Neural cell (in vitro differentiated cells): Measurements from ENCODE around the gene PAFAH2. TPM values are rescaled to one million over a fixed set of nuclear protein-coding genes. Genes with fewer than 3 reads are reported as not detected.

Source experiments
- H2AFZ ChIP-seq: fragments of 200-600, 300-800 bp; sonication (generic), shearing (Covaris generic); 2 replicates; pipeline ENCODE4 v1.6.0; 2014; ENCODE audit warnings: low read depth, mild to moderate bottlenecking, antibody characterized with exemption, low read length, moderate library complexity
- H3F3A ChIP-seq: fragments of 200-600 bp; shearing (Covaris generic); 2 replicates; pipeline ENCODE4 v1.6.1; 2016; ENCODE audit warnings: mild to moderate bottlenecking, moderate library complexity, mixed read lengths, antibody characterized with exemption, low read length; ENCODE audit not compliant: insufficient read depth, poor library complexity, severe bottlenecking
- H3K27ac ChIP-seq: fragments of 200-600, 300-800 bp; sonication (generic), shearing (Covaris generic); 2 replicates; pipeline ENCODE4 v1.5.1; 2014; ENCODE audit warnings: mild to moderate bottlenecking, low read length, moderate library complexity
- H3K27me3 ChIP-seq: fragments of 300-800, 200-600 bp; sonication (generic), shearing (Covaris generic); 2 replicates; pipeline ENCODE4 v1.6.0; 2014; ENCODE audit warnings: mild to moderate bottlenecking, low read depth, low read length, moderate library complexity; ENCODE audit not compliant: insufficient read depth
- H3K36me3 ChIP-seq: fragments of 300-800, 200-600 bp; sonication (generic), shearing (Covaris generic); 2 replicates; pipeline ENCODE4 v1.5.1; 2014; ENCODE audit warnings: mild to moderate bottlenecking, antibody characterized with exemption, low read length, moderate library complexity; ENCODE audit not compliant: insufficient read depth
- H3K4me2 ChIP-seq: fragments of 300-800, 200-600 bp; sonication (generic), shearing (Covaris generic); 2 replicates; pipeline ENCODE4 v1.6.0; 2014; ENCODE audit warnings: mild to moderate bottlenecking, low read length
- H3K4me3 ChIP-seq: fragments of 300-800, 200-600 bp; sonication (generic), shearing (Covaris generic); 2 replicates; pipeline ENCODE4 v1.5.1; 2014; ENCODE audit warnings: mild to moderate bottlenecking, low read length, moderate library complexity
- H3K79me2 ChIP-seq: fragments of 200-600 bp; shearing (Covaris generic); replicated peaks from 2 replicates; pipeline ENCODE4 v1.6.0; 2014; ENCODE audit warnings: mild to moderate bottlenecking, low read length, moderate library complexity; ENCODE audit not compliant: insufficient read depth
- H3K9ac ChIP-seq: fragments of 300-800, 200-600 bp; sonication (generic), shearing (Covaris generic); 2 replicates; pipeline ENCODE4 v1.6.1; 2016; ENCODE audit warnings: mild to moderate bottlenecking, low read length, mixed read lengths
- H3K9me2 ChIP-seq: fragments of 200-600 bp; shearing (Covaris generic); 2 replicates; pipeline ENCODE4 v1.6.1; 2016; ENCODE audit warnings: mild to moderate bottlenecking, low read length, mixed read lengths; ENCODE audit not compliant: insufficient read depth
- H3K9me3 ChIP-seq: fragments of 200-600, 300-800 bp; sonication (generic), shearing (Covaris generic); 2 replicates; pipeline ENCODE4 v1.6.1; 2016; ENCODE audit warnings: mild to moderate bottlenecking, mixed run types, low read length, moderate library complexity, mixed read lengths
- H4K20me1 ChIP-seq: fragments of 200-600 bp; shearing (Covaris generic); 2 replicates; pipeline ENCODE4 v1.6.1; 2016; ENCODE audit warnings: mild to moderate bottlenecking, mixed run types; ENCODE audit not compliant: insufficient read depth
- CTCF ChIP-seq: fragments of 450-650 bp; IDR thresholded peaks from 2 replicates; pipeline ENCODE4 v1.5.1; 2014; ENCODE audit warnings: antibody characterized with exemption, mild to moderate bottlenecking, moderate library complexity; ENCODE audit not compliant: poor library complexity, severe bottlenecking
- EP300 ChIP-seq: fragments of 450-650 bp; conservative IDR thresholded peaks from 2 replicates; pipeline ENCODE4 v1.6.1; 2014; ENCODE audit warnings: antibody characterized with exemption, mild to moderate bottlenecking, moderate library complexity; ENCODE audit not compliant: poor library complexity, severe bottlenecking
- EZH2 ChIP-seq: fragments of 200-600, 300-800 bp; shearing (Covaris generic), sonication (generic); IDR thresholded peaks from 2 replicates; pipeline ENCODE4 v1.6.1; 2014; ENCODE audit warnings: antibody characterized with exemption, low read length, borderline replicate concordance, mild to moderate bottlenecking; ENCODE audit not compliant: insufficient read depth, poor library complexity, severe bottlenecking
- MXI1 ChIP-seq: fragments of 450-650 bp; conservative IDR thresholded peaks from 2 replicates; pipeline ENCODE4 v1.6.1; 2014; ENCODE audit warnings: antibody characterized with exemption, mild to moderate bottlenecking; ENCODE audit not compliant: poor library complexity, severe bottlenecking
- POLR2AphosphoS5 ChIP-seq: IDR thresholded peaks from 2 replicates; pipeline ENCODE4 v1.6.1; 2012
- RAD21 ChIP-seq: fragments of 450-650 bp; conservative IDR thresholded peaks from 2 replicates; pipeline ENCODE4 v1.6.1; 2014; ENCODE audit warnings: antibody characterized with exemption, mild to moderate bottlenecking, moderate library complexity
- REST ChIP-seq: IDR thresholded peaks from 2 replicates; pipeline ENCODE4 v1.6.1; 2012; ENCODE audit warnings: borderline replicate concordance
- SMC3 ChIP-seq: fragments of 450-650 bp; conservative IDR thresholded peaks from 2 replicates; pipeline ENCODE4 v1.6.1; 2014; ENCODE audit warnings: antibody characterized with exemption, mild to moderate bottlenecking, moderate library complexity; ENCODE audit not compliant: poor library complexity
- TAF1 ChIP-seq: IDR thresholded peaks from 2 replicates; pipeline ENCODE4 v1.6.1; 2012; ENCODE audit warnings: low read depth
- polyA plus RNA-seq: library from polyadenylated mRNA; depleted of rRNA; stranded (reverse); fragments of >200 nt; gene quantifications from 2 replicates; pipeline ENCODE4 v1.2.3, GENCODE V29; 2014

Gene PAFAH2
- polyA plus RNA-seq, 1 donor from 2014 or later = 7.9 TPM

- H3K9me3 ChIP-seq = no peaks in the 10 kb centered on the region
- H3K4me3 ChIP-seq = no peak overlapping the region
- H3K27me3 ChIP-seq = no peaks in the 10 kb centered on the region
- TF ChIP-seq EP300 (no peak), RAD21 (no peak), SMC3 (no peak), POLR2AphosphoS5 (no peak), MXI1 (no peak), REST (no peak), TAF1 (no peak)
- no peaks in the 10 kb centered on the region for H3K9me2 ChIP-seq
- no peak overlapping the region for H3K4me2 ChIP-seq
- H3K27ac ChIP-seq = no peak overlapping the region
- H3F3A ChIP-seq = no peaks in the 10 kb centered on the region
- no peak overlapping the region for H2AFZ ChIP-seq
- H4K20me1 ChIP-seq = no peaks in the 10 kb centered on the region
- no peaks in the 10 kb centered on the region for H3K36me3 ChIP-seq
- H3K79me2 ChIP-seq = peaks cover 5% of the 10 kb centered on the region
- H3K9ac ChIP-seq = no peak overlapping the region
Observed at GRCh38 chr1:25993197-25993951, 4.5 kb downstream of the PAFAH2 start.

GRCh38 chr1:25992689-25993171 is 5.1 kb downstream of the PAFAH2 start:
- H3K4me2 ChIP-seq = no peak overlapping the region
- H3K9me2 ChIP-seq = no peaks in the 10 kb centered on the region
- H3K9ac ChIP-seq = no peak overlapping the region
- no peaks in the 10 kb centered on the region for H3K9me3 ChIP-seq
- no peak overlapping the region for H3K27ac ChIP-seq
- no peak overlapping the region for H2AFZ ChIP-seq
- no peaks in the 10 kb centered on the region for H3F3A ChIP-seq
- no peaks in the 10 kb centered on the region for H3K27me3 ChIP-seq
- peaks cover 5% of the 10 kb centered on the region for H3K79me2 ChIP-seq
- TF ChIP-seq EZH2 = no peak
- TF ChIP-seq EP300 = no peak
- no peak for TF ChIP-seq MXI1
- no peak for TF ChIP-seq SMC3
- TF ChIP-seq CTCF = no peak
- no peak for TF ChIP-seq TAF1
- TF ChIP-seq RAD21 = no peak
- no peak for TF ChIP-seq POLR2AphosphoS5
- TF ChIP-seq REST = no peak
- H3K36me3 ChIP-seq = no peaks in the 10 kb centered on the region
- no peak overlapping the region for H3K4me3 ChIP-seq
- no peaks in the 10 kb centered on the region for H4K20me1 ChIP-seq
